TTC549 (cell line): Measurements from ENCODE around the gene FAM120B.
"Not testable (repeated sequence)": the region's sequence is repeated elsewhere in the genome, so short reads cannot be mapped to it uniquely, and the experiment has no call there.

ENCODE experiments used
- FAIRE-seq: peaks from 2 replicates; lab custom pipeline; 2012; peaks lifted over from hg19 to GRCh38; lab: Jason Lieb, UNC

FAM120B gene

GRCh38 chr6:170301184-170301583 lies 5.4 kb upstream of the FAM120B start:
- no peak for FAIRE-seq

GRCh38 chr6:170305805-170306323 lies 694 bp upstream of the FAM120B start:
- no peak for FAIRE-seq

- FAIRE-seq = no peak
These were observed 555 bp downstream of the FAM120B start for GRCh38 chr6:170307080-170307545.

GRCh38 chr6:170308761-170309160 lies 2.2 kb downstream of the FAM120B start:
- no peak for FAIRE-seq

- no peak for FAIRE-seq
These were observed 5.1 kb downstream of the FAM120B start for GRCh38 chr6:170311696-170312095.

- no peak for FAIRE-seq
These were observed 6.3 kb downstream of the FAM120B start for GRCh38 chr6:170312876-170313275.

- FAIRE-seq = no peak
These were observed 7.2 kb downstream of the FAM120B start for GRCh38 chr6:170313716-170314295.

GRCh38 chr6:170314983-170315382 lies 8.4 kb downstream of the FAM120B start:
- no peak for FAIRE-seq

GRCh38 chr6:170316071-170316470 lies 9.5 kb downstream of the FAM120B start:
- no peak for FAIRE-seq

GRCh38 chr6:170317076-170317475 lies 10.5 kb downstream of the FAM120B start:
- no peak for FAIRE-seq

GRCh38 chr6:170317718-170318117 lies 11.2 kb downstream of the FAM120B start:
- FAIRE-seq = no peak

GRCh38 chr6:170329321-170329720 lies 22.8 kb downstream of the FAM120B start:
- no peak for FAIRE-seq

GRCh38 chr6:170335199-170335598 lies 28.6 kb downstream of the FAM120B start:
- not testable (repeated sequence) for FAIRE-seq

GRCh38 chr6:170344631-170345576 lies 38.3 kb downstream of the FAM120B start:
- no peak for FAIRE-seq

- FAIRE-seq = no peak
These were observed 39.1 kb downstream of the FAM120B start for GRCh38 chr6:170345662-170346061.

GRCh38 chr6:170346649-170347048 lies 40.1 kb downstream of the FAM120B start:
- FAIRE-seq = no peak

- FAIRE-seq = no peak
These were observed 40.5 kb downstream of the FAM120B start for GRCh38 chr6:170347091-170347490.

- FAIRE-seq = no peak
These were observed 41.4 kb downstream of the FAM120B start for GRCh38 chr6:170347975-170348374.

- FAIRE-seq = not testable (repeated sequence)
These were observed 44.9 kb downstream of the FAM120B start for GRCh38 chr6:170351456-170351855.

GRCh38 chr6:170355190-170355589 lies 48.6 kb downstream of the FAM120B start:
- FAIRE-seq = not testable (repeated sequence)

GRCh38 chr6:170355661-170356060 lies 49.1 kb downstream of the FAM120B start:
- FAIRE-seq = no peak

GRCh38 chr6:170357812-170358211 lies 51.3 kb downstream of the FAM120B start:
- no peak for FAIRE-seq

GRCh38 chr6:170358496-170358895 lies 51.9 kb downstream of the FAM120B start:
- no peak for FAIRE-seq
